ENCODE results near the gene ZNF774. TPM values are rescaled to one million over a fixed set of nuclear protein-coding genes. Genes with fewer than 3 reads are reported as not detected.

The ZNF774 gene
- total RNA-seq, 1 experiment from 2014 or later: 2.6 TPM

DNA sequence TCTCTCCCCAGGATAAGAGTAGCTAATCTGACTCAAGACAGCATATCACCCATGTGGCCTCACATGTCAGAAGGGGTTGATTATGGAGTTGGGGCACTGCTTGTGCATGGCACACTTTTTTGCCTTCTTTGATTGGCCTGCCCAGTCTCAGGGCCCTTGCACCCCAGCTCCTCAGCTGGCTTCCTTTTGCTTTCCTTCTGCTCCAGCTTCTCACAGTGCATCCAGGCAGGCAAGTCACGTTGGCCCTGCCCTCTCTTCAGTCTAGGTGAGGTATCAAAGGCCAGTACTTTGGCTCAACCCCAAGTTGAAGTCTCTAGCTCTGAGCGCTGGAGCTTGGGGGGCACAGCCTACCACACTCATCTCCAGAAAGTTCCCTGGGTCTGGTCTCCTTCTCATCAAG, 44.4 kb upstream of the ZNF774 start:
- POLR2A ChIA-PET: interaction anchor here (1.2 kb wide), 1 partner anchor 9 kb away, joined by 6 read pairs; no protein-coding TSS in a partner anchor
- H3K27me3 Mint-ChIP-seq (ENCODE audit: insufficient read depth, unreplicated experiment): peaks cover 15% of the 10 kb centered on the region
- no TSS peak for BruUV-seq (replicated peaks)
- no peaks in the 10 kb centered on the region for H3K4me1 Mint-ChIP-seq (ENCODE audit: insufficient read depth, unreplicated experiment)
- CTCF ChIA-PET: interaction anchor here (0.6 to 5.8 kb wide), 5 partner anchors 13 to 174 kb away, joined by 3 to 38 read pairs (median 6); no protein-coding TSS in a partner anchor
- intact Hi-C loops (cut with micrococcal nuclease): no loop called here
- no peak for TF ChIP-seq CTCF (IDR thresholded peaks at IDR 0.05; ENCODE audit: unreplicated experiment)
- H3K36me3 Mint-ChIP-seq (ENCODE audit: insufficient read depth, unreplicated experiment): no peaks in the 10 kb centered on the region
- H3K27ac Mint-ChIP-seq (ENCODE audit: low read depth, unreplicated experiment): no peak overlapping the region
- no peak overlapping the region for H3K4me3 Mint-ChIP-seq (ENCODE audit: unreplicated experiment)
- no peak for DNase-seq (ENCODE audit: unreplicated experiment)
- no peaks in the 10 kb centered on the region for H3K9me3 Mint-ChIP-seq (ENCODE audit: unreplicated experiment)

DNA sequence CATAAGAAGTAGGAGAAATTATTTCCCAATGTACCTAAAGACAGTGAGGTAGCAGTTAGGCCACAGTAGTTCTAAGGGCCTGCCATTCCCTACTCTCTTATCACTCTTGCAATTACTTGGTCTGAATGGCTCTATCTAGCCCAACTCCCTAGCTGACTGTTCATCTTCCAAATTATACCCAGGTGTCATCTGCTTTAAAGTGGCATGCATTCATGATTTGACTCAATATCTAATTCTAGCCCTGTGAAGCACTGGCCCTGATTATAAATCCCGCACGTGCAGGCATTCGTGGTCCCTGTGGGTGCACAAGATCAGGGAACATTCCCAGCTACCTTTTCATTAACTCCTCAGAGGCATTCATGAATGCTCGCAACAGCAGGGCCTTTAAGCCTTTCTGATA, 43.1 kb upstream of the ZNF774 start:
- no peak for TF ChIP-seq CTCF (IDR thresholded peaks at IDR 0.05; ENCODE audit: unreplicated experiment)
- DNase-seq (ENCODE audit: unreplicated experiment): no peak
- Mint-ChIP-seq H3K36me3 (ENCODE audit: insufficient read depth, unreplicated experiment) (no peaks in the 10 kb centered on the region), H3K27ac (ENCODE audit: low read depth, unreplicated experiment) (no peak overlapping the region), H3K9me3 (ENCODE audit: unreplicated experiment) (no peaks in the 10 kb centered on the region), H3K4me1 (ENCODE audit: insufficient read depth, unreplicated experiment) (no peaks in the 10 kb centered on the region), H3K4me3 (ENCODE audit: unreplicated experiment) (no peak overlapping the region), H3K27me3 (ENCODE audit: insufficient read depth, unreplicated experiment) (peaks cover 25% of the 10 kb centered on the region)
- ChIA-PET POLR2A (no interaction called here), CTCF (interaction anchor here (1.8 to 5.8 kb wide), 3 partner anchors 9 to 14 kb away, joined by 3 to 38 read pairs (median 25); no protein-coding TSS in a partner anchor)
- BruUV-seq (replicated peaks): no TSS peak
- intact Hi-C loops (cut with micrococcal nuclease): no loop called here

GRCh38 chr15:90315278-90315982, 36.7 kb upstream of the ZNF774 start:
- CTCF ChIA-PET: interaction anchor here (0.6 to 2.1 kb wide), 10 partner anchors 14 to 380 kb away, joined by 3 to 16 read pairs (median 3); partner anchors contain the start of gene ZNF774
- no TSS peak for BruUV-seq (replicated peaks)
- intact Hi-C loops (cut with micrococcal nuclease): no loop called here
- Mint-ChIP-seq H3K36me3 (ENCODE audit: insufficient read depth, unreplicated experiment) (no peaks in the 10 kb centered on the region), H3K4me3 (ENCODE audit: unreplicated experiment) (peak overlapping the region; percentile 38), H3K9me3 (ENCODE audit: unreplicated experiment) (no peaks in the 10 kb centered on the region), H3K27ac (ENCODE audit: low read depth, unreplicated experiment) (peak overlapping the region; percentile 44), H3K4me1 (ENCODE audit: insufficient read depth, unreplicated experiment) (peaks cover 18% of the 10 kb centered on the region), H3K27me3 (ENCODE audit: insufficient read depth, unreplicated experiment) (peaks cover 25% of the 10 kb centered on the region)
- no peak for TF ChIP-seq CTCF (IDR thresholded peaks at IDR 0.05; ENCODE audit: unreplicated experiment)
- DNase-seq (ENCODE audit: unreplicated experiment): peak; percentile 89
- POLR2A ChIA-PET: interaction anchor here (0.6 to 1.7 kb wide), 15 partner anchors 11 to 277 kb away, joined by 3 to 7 read pairs (median 3); partner anchors contain the start of gene ZNF774

GRCh38 chr15:90316139-90316538, 35.9 kb upstream of the ZNF774 start:
- POLR2A ChIA-PET: interaction anchor here (0.7 to 1.7 kb wide), 5 partner anchors 20 to 227 kb away, joined by 3 to 7 read pairs (median 4); partner anchors contain the start of gene ZNF774
- no peak overlapping the region for H3K4me3 Mint-ChIP-seq (ENCODE audit: unreplicated experiment)
- peaks cover 24% of the 10 kb centered on the region for H3K27me3 Mint-ChIP-seq (ENCODE audit: insufficient read depth, unreplicated experiment)
- CTCF ChIA-PET: interaction anchor here (0.6 to 2.1 kb wide), 8 partner anchors 10 to 956 kb away, joined by 3 to 16 read pairs (median 4); no protein-coding TSS in a partner anchor
- peaks cover 21% of the 10 kb centered on the region for H3K4me1 Mint-ChIP-seq (ENCODE audit: insufficient read depth, unreplicated experiment)
- intact Hi-C loops (cut with micrococcal nuclease): no loop called here
- H3K36me3 Mint-ChIP-seq (ENCODE audit: insufficient read depth, unreplicated experiment): no peaks in the 10 kb centered on the region
- no TSS peak for BruUV-seq (replicated peaks)
- H3K9me3 Mint-ChIP-seq (ENCODE audit: unreplicated experiment): no peaks in the 10 kb centered on the region
- TF ChIP-seq CTCF (IDR thresholded peaks at IDR 0.05; ENCODE audit: unreplicated experiment): no peak
- peak overlapping the region; percentile 44 for H3K27ac Mint-ChIP-seq (ENCODE audit: low read depth, unreplicated experiment)
- no peak for DNase-seq (ENCODE audit: unreplicated experiment)
